Body of pancreas (tissue), 4 donors: ENCODE results near the gene DYNC1I1.

Experiments
- CTCF ChIP-seq, 7 experiments: fragments of 450-650 bp in 4 of 7; fragments of 200-600 bp in 3 of 7; sonication (generic) in 3 of 7; IDR thresholded peaks; one replicate each; pipeline ENCODE4 v1.5.1; 2016 to 2019; ENCODE audit warnings: antibody characterized with exemption in 7 of 7
- POLR2A ChIP-seq, 3 donors: fragments of 450-650 bp; IDR thresholded peaks; one replicate each; pipeline ENCODE4 v1.6.1; 2016; ENCODE audit warnings: antibody characterized with exemption in 3 of 3, mild to moderate bottlenecking in 2 of 3

- TF ChIP-seq CTCF (IDR thresholded peaks at IDR 0.05) (no peak), POLR2A (IDR thresholded peaks at IDR 0.05) (no peak)
These were observed 288.7 kb downstream of the DYNC1I1 start for GRCh38 chr7:96061009-96061408.
